Prostate gland (tissue), 2 donors: ENCODE results near the gene PLEK. TPM values are rescaled to one million over a fixed set of nuclear protein-coding genes. Genes with fewer than 3 reads are reported as not detected.
A peak's percentile ranks its signal among the peaks of the same experiment; 100 is the strongest.

Experiments used
- DNase-seq: peaks from one replicate; pipeline ENCODE4 v3.0.0-alpha.2; 2019; ENCODE audit warnings: low spot score
- H3K27ac ChIP-seq, 2 donors: fragments of 200-600 bp; sonication (generic); 2 replicates each; pipeline ENCODE4 v1.5.1; 2017 to 2019
- H3K27me3 ChIP-seq: fragments of 200-600 bp; sonication (generic); replicated peaks from 2 replicates; pipeline ENCODE4 v1.5.1; 2019; ENCODE audit not compliant: insufficient read depth
- H3K36me3 ChIP-seq, 2 donors: fragments of 200-600 bp; sonication (generic); 1 replicate in 1 of 2; 2 replicates in 1 of 2; pipeline versions ENCODE4 v1.5.1 to v1.8.1; 2017 to 2019
- H3K4me1 ChIP-seq: fragments of 200-600 bp; sonication (generic); replicated peaks from 2 replicates; pipeline ENCODE4 v1.5.1; 2019
- H3K4me3 ChIP-seq, 2 donors: fragments of 200-600 bp; sonication (generic); 2 replicates each; pipeline ENCODE4 v1.5.1; 2017 to 2019
- H3K9me3 ChIP-seq: fragments of 200-600 bp; sonication (generic); 2 replicates; pipeline ENCODE4 v1.5.1; 2017
- POLR2A ChIP-seq: fragments of 450-650 bp; IDR thresholded peaks from one replicate; pipeline ENCODE4 v1.6.1; 2016; ENCODE audit warnings: antibody characterized with exemption, mild to moderate bottlenecking
- POLR2AphosphoS5 ChIP-seq: sonication (generic); formaldehyde crosslinking; IDR thresholded peaks from one replicate; pipeline ENCODE4 v1.6.1; 2017; ENCODE audit warnings: antibody characterized with exemption
- WGBS: methylation state at CpG from one replicate; pipeline ENCODE4 v1.1.5; 2018; 5-methylcytosine and 5-hydroxymethylcytosine counted together
- intact Hi-C: fragments of 100-400 bp; cut with DNase I; formaldehyde crosslinking; loops from one replicate; pipeline ENCODE4 v1.14.2; 2022
- total RNA-seq, 2 donors: library from RNA; depleted of rRNA; stranded (reverse); fragments of >200 nt; gene quantifications; one replicate each; pipeline ENCODE4 v1.1.0, GENCODE V29; 2016
- TF ChIP-seq, protein P1 (sequence below), 4 experiments: fragments of 200-600 bp in 2 of 4; fragments of 450-650 bp in 2 of 4; sonication (generic) in 2 of 4; IDR thresholded peaks; 1 replicate in 3 of 4; 2 replicates in 1 of 4; pipeline ENCODE4 v1.5.1; 2016 to 2019; ENCODE audit warnings: antibody characterized with exemption in 4 of 4, mild to moderate bottlenecking in 2 of 4, moderate library complexity in 2 of 4

The PLEK gene
- total RNA-seq, 2 donors from 2014 or later = 0.59 to 2.1 TPM

DNA sequence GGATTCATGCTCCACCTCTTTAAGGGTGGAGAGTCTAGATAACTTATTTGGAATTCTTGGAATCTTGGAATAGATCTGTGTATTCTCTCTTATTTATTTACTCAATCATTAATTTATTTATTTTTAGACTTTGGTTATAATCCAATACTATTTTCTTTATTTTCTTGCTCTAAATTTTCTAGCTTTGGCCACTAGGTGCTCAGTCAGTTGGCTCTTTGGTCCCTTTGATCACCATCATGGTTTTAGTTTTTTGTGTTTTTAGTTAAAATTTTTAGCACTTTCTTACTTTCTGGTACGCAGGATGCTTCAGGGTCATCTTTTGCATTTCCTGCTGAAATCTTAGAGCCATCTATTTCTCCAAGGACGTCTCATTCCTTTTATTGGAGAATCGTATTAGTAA is 5.2 kb upstream of the PLEK start:
- no peaks in the 10 kb centered on the region for H3K9me3 ChIP-seq
- no peak overlapping the region for H3K27ac ChIP-seq
- intact Hi-C loops = loop anchor here (5.0 kb wide), 1 partner anchor 82 kb away; no protein-coding TSS in a partner anchor
- H3K4me1 ChIP-seq = no peaks in the 10 kb centered on the region
- WGBS = 73% methylated on average over 3 of the region's 3 CpGs
- DNase-seq = no peak
- no peaks in the 10 kb centered on the region for H3K27me3 ChIP-seq
- H3K4me3 ChIP-seq = no peak overlapping the region
- TF ChIP-seq, protein P1, sequence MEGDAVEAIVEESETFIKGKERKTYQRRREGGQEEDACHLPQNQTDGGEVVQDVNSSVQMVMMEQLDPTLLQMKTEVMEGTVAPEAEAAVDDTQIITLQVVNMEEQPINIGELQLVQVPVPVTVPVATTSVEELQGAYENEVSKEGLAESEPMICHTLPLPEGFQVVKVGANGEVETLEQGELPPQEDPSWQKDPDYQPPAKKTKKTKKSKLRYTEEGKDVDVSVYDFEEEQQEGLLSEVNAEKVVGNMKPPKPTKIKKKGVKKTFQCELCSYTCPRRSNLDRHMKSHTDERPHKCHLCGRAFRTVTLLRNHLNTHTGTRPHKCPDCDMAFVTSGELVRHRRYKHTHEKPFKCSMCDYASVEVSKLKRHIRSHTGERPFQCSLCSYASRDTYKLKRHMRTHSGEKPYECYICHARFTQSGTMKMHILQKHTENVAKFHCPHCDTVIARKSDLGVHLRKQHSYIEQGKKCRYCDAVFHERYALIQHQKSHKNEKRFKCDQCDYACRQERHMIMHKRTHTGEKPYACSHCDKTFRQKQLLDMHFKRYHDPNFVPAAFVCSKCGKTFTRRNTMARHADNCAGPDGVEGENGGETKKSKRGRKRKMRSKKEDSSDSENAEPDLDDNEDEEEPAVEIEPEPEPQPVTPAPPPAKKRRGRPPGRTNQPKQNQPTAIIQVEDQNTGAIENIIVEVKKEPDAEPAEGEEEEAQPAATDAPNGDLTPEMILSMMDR (IDR thresholded peaks at IDR 0.05) = peak in 1 of 4 experiments; percentile 8
- TF ChIP-seq POLR2AphosphoS5 = no peak
- no peaks in the 10 kb centered on the region for H3K36me3 ChIP-seq

DNA sequence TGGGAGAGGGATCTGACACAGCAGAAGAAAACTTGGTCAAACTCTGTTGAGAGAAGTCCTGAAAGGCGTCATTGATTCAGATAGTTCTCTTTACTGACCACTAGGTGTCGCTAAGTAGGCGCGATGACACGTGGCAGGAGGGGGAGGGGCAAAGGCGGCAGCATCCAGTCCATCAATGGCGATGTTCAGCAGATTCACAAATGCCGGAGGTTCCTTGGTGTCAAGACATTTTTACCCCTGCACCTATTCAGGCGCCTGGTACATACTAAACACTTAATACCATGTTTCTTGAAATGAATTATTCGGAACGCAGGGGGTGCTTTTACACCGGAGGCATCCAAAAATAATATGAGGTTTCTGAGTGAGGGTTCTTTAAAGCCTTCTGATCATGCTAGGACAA is 3.0 kb upstream of the PLEK start:
- TF ChIP-seq POLR2A = no peak
- peak; percentile 71 for TF ChIP-seq POLR2AphosphoS5
- TF ChIP-seq, protein P1 (IDR thresholded peaks at IDR 0.05) = peak; percentile 49 to 85 (median 70)
- intact Hi-C loops = loop anchor here (5.0 kb wide), 1 partner anchor 80 kb away; no protein-coding TSS in a partner anchor
- peak; percentile 58 for DNase-seq

GRCh38 chr2:68362749-68363148 is 2.3 kb upstream of the PLEK start:
- intact Hi-C loops = loop anchor here (5.0 kb wide), 1 partner anchor 80 kb away; no protein-coding TSS in a partner anchor

More for the DNA sequence above, 3.0 kb upstream of the PLEK start:
- WGBS = 28% methylated on average over 12 of the region's 12 CpGs
- Histone ChIP-seq H3K36me3 (no peaks in the 10 kb centered on the region), H3K9me3 (no peaks in the 10 kb centered on the region), H3K4me1 (no peaks in the 10 kb centered on the region), H3K27ac (no peak overlapping the region), H3K27me3 (no peaks in the 10 kb centered on the region), H3K4me3 (no peak overlapping the region)

DNA sequence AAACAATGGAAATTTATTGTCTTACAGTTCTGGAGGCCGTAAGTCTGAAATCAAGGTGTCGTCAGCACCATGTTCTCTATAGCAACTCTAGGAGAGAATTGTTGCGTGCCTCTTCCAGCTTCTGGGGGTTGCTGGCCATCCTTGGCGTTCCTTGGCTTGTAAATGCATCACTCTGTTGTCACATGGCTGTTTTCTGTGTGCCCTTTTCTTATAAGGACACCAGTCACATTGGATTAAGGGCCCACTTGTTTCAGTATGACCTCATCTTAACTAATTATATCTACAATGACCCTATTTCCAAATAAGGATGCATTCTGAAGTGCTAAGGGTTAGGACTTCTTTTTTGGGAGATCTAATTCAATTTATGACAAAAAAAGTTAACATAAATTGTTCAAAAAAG is 1.4 kb upstream of the PLEK start:
- no peak overlapping the region for H3K27ac ChIP-seq
- H3K27me3 ChIP-seq = no peaks in the 10 kb centered on the region
- H3K4me1 ChIP-seq = no peaks in the 10 kb centered on the region
- 93% methylated on average over 4 of the region's 4 CpGs for WGBS
- no peaks in the 10 kb centered on the region for H3K36me3 ChIP-seq
- intact Hi-C loops = loop anchor here (5.0 kb wide), 1 partner anchor 79 kb away; no protein-coding TSS in a partner anchor
- TF ChIP-seq, protein P1 (IDR thresholded peaks at IDR 0.05) = no peak
- TF ChIP-seq POLR2A = no peak
- TF ChIP-seq POLR2AphosphoS5 = no peak
- no peak overlapping the region for H3K4me3 ChIP-seq
- DNase-seq = no peak
- H3K9me3 ChIP-seq = no peaks in the 10 kb centered on the region

More at GRCh38 chr2:68362749-68363148, 2.3 kb upstream of the PLEK start:
- Histone ChIP-seq H3K9me3 (no peaks in the 10 kb centered on the region), H3K27ac (no peak overlapping the region), H3K36me3 (no peaks in the 10 kb centered on the region), H3K4me1 (no peaks in the 10 kb centered on the region), H3K27me3 (no peaks in the 10 kb centered on the region), H3K4me3 (no peak overlapping the region)
- DNase-seq = no peak
- no peak for TF ChIP-seq POLR2A
- no peak for TF ChIP-seq POLR2AphosphoS5
- TF ChIP-seq, protein P1 (IDR thresholded peaks at IDR 0.05) = no peak
- WGBS = 81% methylated on average over 7 of the region's 7 CpGs

- 87% methylated on average over 4 of the region's 4 CpGs for WGBS
- TF ChIP-seq POLR2A = no peak
- TF ChIP-seq, protein P1 (IDR thresholded peaks at IDR 0.05) = no peak
- no peak for TF ChIP-seq POLR2AphosphoS5
- no peaks in the 10 kb centered on the region for H3K4me1 ChIP-seq
- H3K27ac ChIP-seq = no peak overlapping the region
- H3K4me3 ChIP-seq = no peak overlapping the region
- H3K27me3 ChIP-seq = no peaks in the 10 kb centered on the region
- H3K36me3 ChIP-seq = no peaks in the 10 kb centered on the region
- intact Hi-C loops = no loop called here
- no peaks in the 10 kb centered on the region for H3K9me3 ChIP-seq
- DNase-seq = no peak
These were observed 1.0 kb downstream of the PLEK start for GRCh38 chr2:68366083-68366560.
